Lower leg skin (tissue), 4 donors: ENCODE results near the gene ASB13. TPM values are rescaled to one million over a fixed set of nuclear protein-coding genes. Genes with fewer than 3 reads are reported as not detected.

Source experiments
- DNase-seq, 2 donors: peaks; one replicate each; pipeline ENCODE4 v3.0.0-alpha.2; 2019; ENCODE audit warnings: low spot score in 2 of 2
- H3K4me3 ChIP-seq: fragments of 200-600 bp; sonication (generic); 2 replicates; pipeline ENCODE4 v1.5.1; 2017; ENCODE audit warnings: mild to moderate bottlenecking, low read depth; ENCODE audit not compliant: poor library complexity, severe bottlenecking
- CTCF ChIP-seq, 3 donors: fragments of 450-650 bp; IDR thresholded peaks; one replicate each; pipeline ENCODE4 v1.5.1; 2016; ENCODE audit warnings: antibody characterized with exemption in 3 of 3, mild to moderate bottlenecking in 3 of 3, moderate library complexity in 2 of 3
- POLR2A ChIP-seq, 2 donors: fragments of 450-650 bp; IDR thresholded peaks; one replicate each; pipeline ENCODE4 v1.6.1; 2016 to 2017; ENCODE audit warnings: antibody characterized with exemption in 2 of 2, mild to moderate bottlenecking in 1 of 2, moderate library complexity in 1 of 2
- WGBS, 2 donors: methylation state at CpG; one replicate each; pipeline ENCODE4 v1.1.5; 2018; 5-methylcytosine and 5-hydroxymethylcytosine counted together
- intact Hi-C: fragments of 100-400 bp; cut with DNase I; formaldehyde crosslinking; loops from one replicate; pipeline ENCODE4 v1.15.0; 2023; ENCODE audit warnings: low total_unique reads
- total RNA-seq, 4 donors: library from RNA; depleted of rRNA; stranded (reverse); fragments of >200 nt; gene quantifications; one replicate each; pipeline ENCODE4 v1.1.0, GENCODE V29; 2016

ASB13 gene
- total RNA-seq, 4 donors from 2014 or later = 9.9 to 28.5 (median 18.4) TPM

- intact Hi-C loops = no loop called here
- TF ChIP-seq POLR2A (IDR thresholded peaks at IDR 0.05) (no peak), CTCF (IDR thresholded peaks at IDR 0.05) (no peak)
- H3K4me3 ChIP-seq = no peak overlapping the region
- DNase-seq = no peak
- 74 to 79% methylated on average over 16 to 23 of the region's 23 CpGs for WGBS, 2 donors
Observed at GRCh38 chr10:5599613-5600520, 66.5 kb downstream of the ASB13 start.

GRCh38 chr10:5598085-5598690 lies 68.2 kb downstream of the ASB13 start:
- no peak for DNase-seq
- 84 to 85% methylated on average over 11 of the region's 11 CpGs for WGBS, 2 donors

GRCh38 chr10:5596611-5597341 lies 69.6 kb downstream of the ASB13 start:
- no peak overlapping the region for H3K4me3 ChIP-seq
- 77 to 84% methylated on average over 25 to 26 of the region's 26 CpGs for WGBS, 2 donors
- intact Hi-C loops = no loop called here
- TF ChIP-seq CTCF (IDR thresholded peaks at IDR 0.05) (no peak), POLR2A (IDR thresholded peaks at IDR 0.05) (no peak)
- no peak for DNase-seq

More at GRCh38 chr10:5598085-5598690, 68.2 kb downstream of the ASB13 start:
- intact Hi-C loops = no loop called here
- TF ChIP-seq POLR2A (IDR thresholded peaks at IDR 0.05) (no peak), CTCF (IDR thresholded peaks at IDR 0.05) (no peak)
- no peak overlapping the region for H3K4me3 ChIP-seq

GRCh38 chr10:5595994-5596471 lies 70.4 kb downstream of the ASB13 start:
- no peak for TF ChIP-seq CTCF (IDR thresholded peaks at IDR 0.05)
- TF ChIP-seq POLR2A (IDR thresholded peaks at IDR 0.05) = no peak
- no peak for DNase-seq
- WGBS, 2 donors = 38 to 44% methylated on average over 9 of the region's 9 CpGs
- intact Hi-C loops = no loop called here
- H3K4me3 ChIP-seq = no peak overlapping the region

GRCh38 chr10:5595591-5595990 lies 70.8 kb downstream of the ASB13 start:
- intact Hi-C loops = no loop called here
- 64 to 75% methylated on average over 7 of the region's 7 CpGs for WGBS, 2 donors
- TF ChIP-seq POLR2A (IDR thresholded peaks at IDR 0.05) (no peak), CTCF (IDR thresholded peaks at IDR 0.05) (no peak)

More at GRCh38 chr10:5595591-5595990, 70.8 kb downstream of the ASB13 start:
- no peak for DNase-seq
- no peak overlapping the region for H3K4me3 ChIP-seq
